GM21786 (cell line): ENCODE measurements around the gene TRUB2.

ENCODE experiments used
- ATAC-seq: cut with Tn5 transposase; IDR thresholded peaks from one replicate; pipeline ENCODE4 v1.9.1; 2021; ENCODE audit not compliant: unreplicated experiment

Gene TRUB2

DNA sequence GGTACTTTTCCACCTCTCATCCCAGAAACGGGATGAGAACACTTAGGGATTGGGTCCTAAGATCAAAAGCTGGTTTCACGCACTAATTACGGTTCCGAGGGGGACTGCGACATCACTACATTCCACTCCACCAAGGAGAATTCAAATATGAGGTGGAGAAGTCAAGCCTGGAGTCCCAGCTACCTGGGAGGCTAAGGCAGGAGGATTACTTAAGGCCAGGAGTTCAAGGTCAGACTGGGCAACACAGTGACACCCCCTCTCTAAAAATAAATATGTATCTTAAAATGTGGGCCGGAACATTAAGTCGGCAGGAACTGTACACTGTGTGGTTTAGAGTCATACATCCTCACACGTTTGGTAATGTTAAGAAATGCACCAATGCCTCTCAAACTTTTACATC is 48.0 kb downstream of the TRUB2 start:
- ATAC-seq, result no peak

GRCh38 chr9:128271512-128271911 is 50.7 kb downstream of the TRUB2 start:
- ATAC-seq, result no peak

DNA sequence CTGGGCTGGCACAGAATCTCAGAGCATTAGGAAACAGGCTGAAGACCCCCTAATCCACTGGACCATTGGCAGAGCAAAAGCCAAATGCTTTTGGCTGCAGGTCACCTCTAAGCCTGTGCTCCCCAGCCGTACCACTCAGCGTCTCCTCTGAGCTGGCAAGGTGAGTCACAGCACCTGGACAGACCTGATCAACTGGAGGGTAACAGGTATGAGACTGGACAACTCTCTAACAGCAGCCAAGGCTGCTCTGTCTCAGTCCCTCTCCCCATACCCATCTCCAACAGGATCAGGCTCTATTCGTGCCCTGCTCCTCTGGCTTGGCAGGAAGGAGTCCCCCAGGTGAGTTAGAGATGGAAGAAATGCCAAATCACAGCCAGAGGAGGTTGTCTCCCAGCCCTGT is 51.1 kb downstream of the TRUB2 start:
- no peak for ATAC-seq

GRCh38 chr9:128266868-128267590 is 55.2 kb downstream of the TRUB2 start:
- ATAC-seq, result no peak

DNA sequence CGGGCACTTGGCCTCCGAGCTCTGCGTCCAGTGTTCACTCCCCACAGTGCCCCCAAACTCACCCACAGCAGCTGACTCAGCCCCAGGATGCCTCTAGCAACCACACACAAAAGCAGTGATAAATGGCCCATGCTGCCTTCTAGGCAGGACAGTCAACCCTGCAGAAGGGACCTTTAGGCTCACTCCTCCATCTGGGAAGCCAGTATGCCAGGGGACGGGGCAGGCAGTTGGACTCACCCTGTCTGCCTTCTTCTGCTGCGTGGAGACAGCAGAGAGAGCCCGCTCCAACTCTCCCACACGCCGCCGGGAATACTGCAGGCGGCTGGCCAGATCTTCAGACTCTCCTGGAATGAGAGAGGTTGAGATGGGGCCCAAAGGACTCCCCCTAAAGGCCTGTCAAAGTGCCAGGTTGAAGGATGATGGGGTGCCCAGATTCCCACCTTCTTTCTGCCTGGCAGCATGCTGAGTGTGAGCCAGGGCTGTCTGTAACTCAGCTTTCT is 56.8 kb downstream of the TRUB2 start:
- ATAC-seq, result no peak

GRCh38 chr9:128262687-128263086 is 59.6 kb downstream of the TRUB2 start:
- ATAC-seq, result no peak

DNA sequence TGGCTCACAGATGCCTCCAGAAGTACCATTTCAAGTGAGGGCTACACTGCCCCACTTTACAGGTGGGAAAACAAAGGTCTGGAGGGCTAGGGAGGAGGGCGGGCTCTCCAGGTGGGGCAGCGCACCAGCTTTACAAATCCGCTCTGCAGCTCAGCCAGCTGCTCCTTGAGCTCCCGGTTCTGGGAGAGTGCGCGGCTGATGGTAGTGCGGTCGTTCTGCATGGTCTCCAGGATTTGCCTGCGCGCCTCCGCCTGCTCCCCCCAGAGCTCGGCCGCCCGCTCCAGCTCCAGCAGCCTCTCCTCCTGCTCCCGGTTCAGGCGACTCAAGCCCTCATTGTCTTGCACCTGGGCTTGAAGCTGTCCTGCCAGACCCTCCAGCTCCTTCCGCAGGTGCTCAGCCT is 61.9 kb downstream of the TRUB2 start:
- no peak for ATAC-seq

GRCh38 chr9:128259156-128259555 is 63.1 kb downstream of the TRUB2 start:
- ATAC-seq, result no peak

DNA sequence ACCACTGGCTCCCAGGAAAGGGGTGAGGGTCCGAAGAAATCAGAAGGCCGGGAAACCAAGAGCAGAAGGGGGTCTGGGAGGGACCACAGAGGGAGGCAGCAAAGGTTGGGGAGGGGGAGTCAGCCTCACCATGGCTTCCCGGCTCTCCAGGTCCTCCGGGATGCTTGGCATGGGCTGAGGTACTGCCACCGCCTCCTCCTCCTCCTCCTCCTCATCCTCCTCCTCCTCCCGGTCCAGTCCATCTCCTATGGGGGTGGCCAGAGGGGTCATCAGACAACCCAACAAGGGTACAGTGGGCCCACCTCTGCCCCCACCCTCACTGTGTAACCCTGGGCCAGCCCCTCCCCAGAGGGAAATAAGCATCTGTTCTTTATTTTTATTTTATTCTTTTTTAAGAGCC is 63.9 kb downstream of the TRUB2 start:
- ATAC-seq, result no peak

GRCh38 chr9:128257907-128258306 is 64.3 kb downstream of the TRUB2 start:
- ATAC-seq, result no peak

DNA sequence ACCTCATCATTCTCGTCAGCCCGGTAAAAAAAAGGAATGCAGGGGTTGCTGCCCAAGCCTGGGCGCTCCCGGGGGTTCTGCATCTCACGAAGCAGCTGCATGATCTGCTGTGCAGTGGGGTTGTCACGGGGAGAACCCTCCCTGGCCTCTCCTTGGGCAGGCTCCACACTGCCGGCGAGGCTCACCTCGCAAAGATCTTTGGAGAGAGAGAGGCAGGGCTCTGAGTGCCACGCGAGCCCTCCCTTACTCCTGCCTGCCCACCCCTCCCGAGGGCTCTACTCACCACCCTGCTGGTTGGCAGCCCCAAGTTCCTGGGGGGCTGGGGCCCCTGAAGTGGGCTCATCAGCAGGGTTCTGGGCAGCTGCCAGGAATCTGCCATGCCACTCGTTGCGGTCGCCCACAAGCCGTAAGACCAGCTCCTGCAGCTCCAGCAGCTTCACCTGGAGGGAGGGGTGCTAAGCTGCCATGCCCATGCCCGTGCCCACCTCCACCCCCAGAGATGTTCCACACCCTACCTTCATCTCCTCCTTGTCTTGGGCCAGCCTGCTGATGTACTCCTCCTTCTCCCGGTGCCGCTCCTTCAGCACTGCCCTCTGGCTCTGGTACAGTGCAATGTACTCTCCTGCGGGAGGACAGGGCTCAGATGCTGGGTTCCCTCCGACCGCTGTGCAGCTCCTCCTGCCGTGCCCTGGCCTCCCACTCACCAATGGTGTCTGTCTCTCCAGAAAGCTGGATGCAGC is 65.0 kb downstream of the TRUB2 start:
- no peak for ATAC-seq
